Gastrocnemius medialis (tissue), 4 donors: Measurements from ENCODE around the gene SLC35G1.

ENCODE experiments used
- CTCF ChIP-seq, 5 experiments: fragments of 450-650 bp in 3 of 5; fragments of 200-600 bp in 2 of 5; sonication (generic) in 2 of 5; IDR thresholded peaks in 4 of 5; conservative IDR thresholded peaks in 1 of 5; 1 replicate in 4 of 5; 2 replicates in 1 of 5; pipeline ENCODE4 v1.5.1; 2016 to 2019; ENCODE audit warnings: antibody characterized with exemption in 5 of 5, mild to moderate bottlenecking in 3 of 5, moderate library complexity in 3 of 5
- POLR2A ChIP-seq, 2 donors: fragments of 450-650 bp; IDR thresholded peaks; one replicate each; pipeline ENCODE4 v1.6.1; 2017; ENCODE audit warnings: antibody characterized with exemption in 2 of 2, mild to moderate bottlenecking in 2 of 2, moderate library complexity in 2 of 2

- TF ChIP-seq CTCF (IDR thresholded peaks at IDR 0.05 in 4 of 5, conservative IDR thresholded peaks at IDR 0.05 in 1 of 5) (no peak), POLR2A (IDR thresholded peaks at IDR 0.05) (no peak)
Observed at GRCh38 chr10:93897070-93897780, 3.4 kb downstream of the SLC35G1 start.
